Astrocyte of the spinal cord (primary cell): ENCODE results near the gene GRIP2.

Experiments used
- DNase-seq: peaks from one replicate; pipeline ENCODE4 v3.0.0; 2011; ENCODE audit warnings: low read depth, low spot score
- H3K4me3 ChIP-seq: 2 replicates; pipeline ENCODE4 v1.5.1; 2011; ENCODE audit warnings: low read depth, mild to moderate bottlenecking, low read length, moderate library complexity
- in situ Hi-C: cut with HindIII; loops from 2 replicates; pipeline ENCODE4 v1.10.0; 2017; ENCODE audit warnings: low sequenced_read_pairs
- TF ChIP-seq, protein P1 (sequence below): IDR thresholded peaks from 2 replicates; pipeline ENCODE4 v1.5.1; 2012; ENCODE audit warnings: low read depth, mild to moderate bottlenecking, low read length, inconsistent platforms

GRIP2 gene

DNA sequence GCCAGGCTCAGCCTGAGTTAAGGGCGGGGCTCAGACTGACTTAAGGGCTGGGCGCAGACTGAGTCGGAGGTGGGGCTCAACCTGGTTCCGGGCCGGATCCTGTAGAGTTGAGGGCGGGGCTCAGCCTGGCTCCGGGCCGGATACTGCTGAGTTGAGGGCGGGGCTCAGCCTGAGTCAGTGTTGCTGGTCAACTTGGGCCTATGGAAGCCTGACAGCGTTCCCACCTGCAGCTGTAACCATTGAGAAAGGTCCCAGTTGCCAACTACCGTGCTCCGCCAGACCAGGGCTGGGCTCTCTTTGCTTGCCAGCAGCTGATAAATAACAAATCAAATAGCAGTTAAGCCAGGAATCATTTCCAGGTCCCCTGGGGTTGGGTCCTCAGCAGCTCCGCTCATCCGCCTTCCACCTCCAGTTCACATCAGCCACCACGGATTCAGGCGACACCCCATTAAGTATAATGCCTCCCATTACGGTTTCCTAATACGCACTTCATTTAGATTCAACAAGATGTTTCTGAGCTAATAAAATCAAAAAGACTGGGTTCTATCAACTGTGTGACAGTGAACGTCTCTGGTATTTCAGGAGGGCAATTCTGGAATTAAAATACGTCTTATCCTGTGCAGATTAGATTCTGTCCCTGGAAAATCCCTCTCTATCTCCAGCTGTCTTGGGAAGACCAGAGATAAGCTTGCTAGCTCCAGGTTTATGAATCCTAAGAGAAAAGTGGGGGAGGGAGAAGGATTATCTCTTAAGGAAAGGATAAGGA is 7.3 kb downstream of the GRIP2 start:
- in situ Hi-C loops, result no loop called here
- TF ChIP-seq, protein P1, sequence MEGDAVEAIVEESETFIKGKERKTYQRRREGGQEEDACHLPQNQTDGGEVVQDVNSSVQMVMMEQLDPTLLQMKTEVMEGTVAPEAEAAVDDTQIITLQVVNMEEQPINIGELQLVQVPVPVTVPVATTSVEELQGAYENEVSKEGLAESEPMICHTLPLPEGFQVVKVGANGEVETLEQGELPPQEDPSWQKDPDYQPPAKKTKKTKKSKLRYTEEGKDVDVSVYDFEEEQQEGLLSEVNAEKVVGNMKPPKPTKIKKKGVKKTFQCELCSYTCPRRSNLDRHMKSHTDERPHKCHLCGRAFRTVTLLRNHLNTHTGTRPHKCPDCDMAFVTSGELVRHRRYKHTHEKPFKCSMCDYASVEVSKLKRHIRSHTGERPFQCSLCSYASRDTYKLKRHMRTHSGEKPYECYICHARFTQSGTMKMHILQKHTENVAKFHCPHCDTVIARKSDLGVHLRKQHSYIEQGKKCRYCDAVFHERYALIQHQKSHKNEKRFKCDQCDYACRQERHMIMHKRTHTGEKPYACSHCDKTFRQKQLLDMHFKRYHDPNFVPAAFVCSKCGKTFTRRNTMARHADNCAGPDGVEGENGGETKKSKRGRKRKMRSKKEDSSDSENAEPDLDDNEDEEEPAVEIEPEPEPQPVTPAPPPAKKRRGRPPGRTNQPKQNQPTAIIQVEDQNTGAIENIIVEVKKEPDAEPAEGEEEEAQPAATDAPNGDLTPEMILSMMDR, result no peak
- H3K4me3 ChIP-seq, result no peak overlapping the region
- no peak for DNase-seq

DNA sequence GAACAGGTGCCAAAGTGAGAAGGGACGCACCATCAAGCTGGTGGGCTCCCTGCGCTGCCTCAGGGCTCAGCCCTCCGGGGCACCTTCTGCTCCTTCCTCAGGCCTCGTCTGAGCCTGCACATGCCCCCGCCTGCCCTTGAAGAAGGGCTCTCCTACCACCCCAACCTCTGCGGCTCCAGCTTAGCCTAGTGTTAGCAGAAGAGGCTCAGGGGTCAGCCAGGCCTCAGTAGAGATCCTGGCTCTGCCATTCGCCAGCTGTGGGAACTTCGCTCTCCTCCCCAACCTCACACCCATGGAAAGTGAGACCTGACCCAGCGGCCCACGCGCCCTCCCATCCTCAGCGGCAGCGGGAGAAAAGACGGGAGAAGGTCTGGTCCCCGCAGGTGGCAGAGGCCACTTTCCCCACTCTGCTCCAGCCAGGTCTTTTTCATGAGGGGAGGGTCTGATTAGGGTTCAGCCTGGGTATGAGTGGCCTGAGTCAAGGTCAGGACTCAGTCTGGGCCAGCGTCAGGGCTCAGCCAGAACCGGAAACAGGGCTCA is 8.2 kb downstream of the GRIP2 start:
- no peak for DNase-seq
- TF ChIP-seq, protein P1, result no peak
- in situ Hi-C loops, result no loop called here
- no peak overlapping the region for H3K4me3 ChIP-seq

DNA sequence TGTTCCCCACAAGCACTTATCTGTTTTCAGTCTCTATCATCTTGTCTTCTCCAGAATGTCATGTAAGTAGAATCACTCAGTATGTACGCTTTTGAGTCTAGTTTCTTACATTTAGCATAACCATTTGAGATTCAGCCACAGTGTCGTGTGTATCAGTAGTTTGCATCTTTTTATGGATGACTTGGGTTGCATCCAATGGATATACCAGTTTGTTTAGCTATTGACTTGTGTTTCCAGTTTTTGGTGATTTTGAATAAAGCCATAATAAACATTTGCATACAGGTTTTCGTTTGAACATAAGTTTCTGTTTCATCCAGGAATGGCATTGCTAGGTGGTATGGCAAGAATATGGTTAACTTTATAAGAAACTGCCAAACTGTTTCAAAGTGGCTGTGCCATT is 12.1 kb downstream of the GRIP2 start:
- in situ Hi-C loops, result no loop called here
- DNase-seq, result no peak
- TF ChIP-seq, protein P1, result no peak
- H3K4me3 ChIP-seq, result no peak overlapping the region

DNA sequence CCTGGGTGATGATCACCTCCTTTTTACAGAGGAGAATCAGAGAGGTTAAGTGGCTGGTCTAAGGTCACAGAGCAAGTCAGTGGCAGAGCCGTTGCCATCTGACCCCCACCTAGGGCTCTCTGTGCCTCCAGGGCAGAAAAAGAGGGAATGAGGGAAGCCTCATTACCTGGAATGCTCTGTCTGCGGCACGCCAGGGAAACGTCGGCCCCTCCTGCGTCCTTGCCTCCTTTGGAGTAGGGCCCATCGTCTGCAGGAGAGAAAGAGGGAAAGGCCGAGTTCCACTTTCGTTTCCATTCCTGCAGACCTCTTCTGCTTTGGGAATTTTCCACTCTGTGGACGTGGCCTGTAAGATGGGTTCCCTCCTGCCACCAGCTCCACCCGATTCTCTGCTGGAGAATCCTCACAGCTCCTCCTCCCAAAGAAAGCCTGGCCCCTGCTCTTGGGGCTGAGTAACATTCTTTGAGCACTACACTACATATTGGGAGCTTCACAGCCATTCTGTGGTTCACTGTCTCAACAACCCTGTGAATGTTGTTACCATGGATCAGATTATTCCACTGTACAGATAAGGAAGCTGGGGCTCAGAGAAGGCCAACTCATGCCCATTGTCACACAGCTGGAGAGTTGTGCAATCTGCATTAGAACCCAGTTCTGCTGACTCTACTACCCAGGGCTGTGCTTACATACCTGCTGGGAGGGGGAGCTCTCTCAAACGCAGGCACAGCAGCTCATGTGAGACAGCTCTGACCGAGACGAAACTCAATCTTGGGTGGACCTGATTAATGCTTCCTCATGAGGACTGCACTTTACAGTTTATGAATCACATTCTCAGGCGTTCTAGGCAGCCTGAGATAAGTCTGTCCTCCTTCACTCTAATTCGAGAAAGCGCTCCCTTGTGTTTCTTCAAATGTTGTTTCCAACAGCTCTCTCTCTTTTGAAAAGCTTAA is 14.2 kb downstream of the GRIP2 start:
- TF ChIP-seq, protein P1, result no peak
- in situ Hi-C loops, result no loop called here
- DNase-seq, result no peak
- H3K4me3 ChIP-seq, result no peak overlapping the region

DNA sequence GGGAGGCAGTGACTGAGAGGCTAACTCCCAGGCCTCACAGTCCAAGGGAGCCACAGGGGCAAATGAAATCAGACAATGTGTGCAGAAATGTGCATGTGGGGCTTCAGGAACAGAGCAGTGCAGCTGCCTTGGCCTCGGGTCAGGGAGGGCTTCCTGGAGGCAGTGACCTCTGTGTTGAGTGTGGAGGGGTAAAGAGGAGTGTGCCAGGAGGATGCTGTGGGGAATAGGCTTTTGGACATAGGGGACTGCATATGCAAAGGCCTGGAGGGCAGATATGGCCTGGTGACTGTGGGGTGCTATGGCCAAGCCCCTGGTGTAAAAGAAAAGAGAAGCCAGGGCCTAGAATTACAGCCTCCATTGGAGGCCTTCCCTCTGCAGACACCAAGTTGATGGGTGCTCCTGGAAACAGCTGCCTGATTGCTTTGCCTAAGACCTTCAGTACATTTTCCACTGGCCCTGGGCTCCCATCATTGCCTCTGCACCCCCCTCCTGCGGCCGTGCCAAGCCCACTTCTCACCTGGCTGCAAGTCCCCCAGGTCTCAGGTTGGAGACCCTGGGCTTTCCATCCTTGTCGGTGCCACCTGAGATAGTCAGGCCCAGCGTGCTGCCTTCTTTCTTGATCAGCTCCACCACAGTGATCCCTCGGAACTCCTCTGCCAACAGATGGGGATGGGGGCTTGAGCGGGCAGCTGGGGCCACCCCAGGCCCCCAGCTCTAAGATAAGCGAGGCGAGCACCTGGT is 15.1 kb downstream of the GRIP2 start:
- H3K4me3 ChIP-seq, result no peak overlapping the region
- no peak for DNase-seq
- in situ Hi-C loops, result no loop called here
- TF ChIP-seq, protein P1, result no peak

DNA sequence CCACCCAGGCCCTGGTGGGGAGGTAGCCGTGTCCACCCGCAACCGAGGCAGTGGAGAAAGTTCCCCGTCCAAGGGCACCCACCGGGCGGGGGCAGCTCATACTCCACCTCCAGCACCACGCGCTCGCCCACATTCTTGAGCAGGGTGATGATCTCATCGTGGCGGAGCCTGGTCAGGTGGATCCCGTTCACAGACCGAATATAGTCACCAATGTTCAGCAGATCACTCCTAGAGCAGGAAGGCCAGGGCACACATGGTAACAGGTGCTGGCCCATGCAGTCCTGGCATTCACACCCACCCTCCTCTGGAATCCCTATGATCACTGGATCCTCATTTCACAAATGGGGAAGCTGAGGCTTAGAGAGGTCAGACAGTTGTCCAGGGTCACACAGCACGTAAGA is 15.8 kb downstream of the GRIP2 start:
- DNase-seq, result no peak
- TF ChIP-seq, protein P1, result no peak
- in situ Hi-C loops, result no loop called here
- no peak overlapping the region for H3K4me3 ChIP-seq
